ENCODE results near the gene CPSF7. TPM values are rescaled to one million over a fixed set of nuclear protein-coding genes. Genes with fewer than 3 reads are reported as not detected.

CPSF7 gene
- polyA plus RNA-seq, 1 of the 3 experiments (the other 2 are of a cell fraction) = 44.0 TPM

DNA sequence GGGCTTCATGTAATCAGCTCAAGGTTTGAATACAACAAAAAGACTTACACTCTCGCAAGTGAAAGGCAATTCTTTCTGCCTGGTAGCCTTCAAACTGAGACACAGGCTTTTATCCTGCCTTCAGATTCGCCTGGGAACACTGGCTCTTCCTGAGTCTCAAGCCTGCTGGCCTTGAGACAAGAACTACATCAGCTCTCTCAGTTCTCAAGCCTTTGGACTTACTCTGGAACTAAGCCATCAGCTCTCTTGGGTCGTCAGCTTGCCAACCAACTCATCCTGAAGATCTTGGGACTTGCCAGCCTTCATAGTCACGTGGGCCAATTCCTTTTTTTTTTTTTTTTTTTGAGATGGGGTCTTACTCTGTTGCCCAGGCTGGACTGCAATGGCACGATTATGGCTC lies 43.1 kb upstream of the CPSF7 start:
- Histone ChIP-seq H3K9me2 (no peaks in the 10 kb centered on the region), H3K79me2 (ENCODE audit: insufficient read depth) (no peaks in the 10 kb centered on the region), H3K4me1 (ENCODE audit: control insufficient read depth in 1 of 2, insufficient read depth in 2 of 2, low read depth in 1 of 2, low read length in 1 of 2) (peaks cover 0 to 2% of the 10 kb centered on the region in 2 experiments; a peak in 1 of 4 replicates), H3K4me3 (ENCODE audit: low read depth in 2 of 2, low read length in 1 of 2) (no peak overlapping the region), H3K27me3 (ENCODE audit: insufficient read depth) (no peaks in the 10 kb centered on the region), H3K4me2 (no peak overlapping the region), H3F3A (replicated peaks; ENCODE audit: insufficient read depth) (no peaks in the 10 kb centered on the region), H2AFZ (ENCODE audit: low read depth) (no peak overlapping the region), H3K27ac (ENCODE audit: low read depth in 2 of 2, low read length in 1 of 2) (no peak overlapping the region), H4K20me1 (ENCODE audit: insufficient read depth) (no peaks in the 10 kb centered on the region), H3K9me3 (no peaks in the 10 kb centered on the region), H3K9ac (no peak overlapping the region), H3K36me3 (replicated peaks in 1 of 2; ENCODE audit: control insufficient read depth in 1 of 2, insufficient read depth in 2 of 2, low read length in 1 of 2) (peaks cover 4% of the 10 kb centered on the region in 2 experiments)
- no peak for DNase-seq
- TF ChIP-seq GABPA (IDR thresholded peaks at IDR 0.05; ENCODE audit: low read depth) (no peak), EZH2phosphoT487 (IDR thresholded peaks at IDR 0.05; ENCODE audit: borderline replicate concordance, low read depth) (no peak), NFIC (IDR thresholded peaks at IDR 0.05; ENCODE audit: borderline replicate concordance) (no peak), TEAD4 (IDR thresholded peaks at IDR 0.05; ENCODE audit: borderline replicate concordance, insufficient read depth) (no peak), RAD21 (IDR thresholded peaks at IDR 0.05; ENCODE audit: low read length) (no peak), RFX5 (IDR thresholded peaks at IDR 0.05; ENCODE audit: low read length) (no peak), POLR2AphosphoS5 (IDR thresholded peaks at IDR 0.05; ENCODE audit: low read depth, low read length) (no peak), CHD2 (IDR thresholded peaks at IDR 0.05; ENCODE audit: low read length, partially characterized antibody) (no peak)
- TF ChIP-seq, protein P1, sequence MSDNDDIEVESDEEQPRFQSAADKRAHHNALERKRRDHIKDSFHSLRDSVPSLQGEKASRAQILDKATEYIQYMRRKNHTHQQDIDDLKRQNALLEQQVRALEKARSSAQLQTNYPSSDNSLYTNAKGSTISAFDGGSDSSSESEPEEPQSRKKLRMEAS (IDR thresholded peaks at IDR 0.05; ENCODE audit: low read depth) = no peak
- WGBS (ENCODE audit: low lambda C conversion rate) = 87% methylated on average over 5 of the region's 5 CpGs
- POLR2A ChIA-PET = interaction anchor here (0.6 kb wide), 1 partner anchor 44 kb away, joined by 3 read pairs; no protein-coding TSS in a partner anchor
- CTCF ChIA-PET = interaction anchor here (0.8 to 21.8 kb wide), 6 partner anchors 26 to 155 kb away, joined by 3 to 670 read pairs (median 6); partner anchors contain the start of gene LRRC10B

DNA sequence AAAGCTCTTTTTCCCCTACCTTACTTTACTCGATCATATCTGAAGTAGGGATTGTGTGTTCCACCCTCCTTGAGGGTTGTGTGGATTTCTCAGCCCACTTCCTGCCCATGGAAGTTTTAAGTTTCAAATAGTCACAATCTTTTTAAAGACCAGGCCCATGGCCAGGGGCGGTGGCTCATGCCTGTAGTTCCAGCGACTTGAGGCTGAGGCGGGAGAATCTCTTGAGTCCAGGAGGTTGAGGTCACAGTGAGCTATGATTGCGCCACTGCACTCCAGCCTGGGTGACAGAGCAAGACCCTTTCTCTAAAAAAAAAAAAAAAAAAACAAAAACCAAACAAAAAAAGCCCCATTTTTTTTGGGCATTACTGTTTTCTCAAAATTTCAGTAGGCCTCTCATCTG lies 42.5 kb upstream of the CPSF7 start:
- POLR2A ChIA-PET = interaction anchor here (0.7 kb wide), 1 partner anchor 43 kb away, joined by 3 read pairs; the partner anchor contains the start of genes CPSF7 and SDHAF2
- 96% methylated on average over 5 of the region's 5 CpGs for WGBS (ENCODE audit: low lambda C conversion rate)
- Histone ChIP-seq H4K20me1 (ENCODE audit: insufficient read depth) (no peaks in the 10 kb centered on the region), H3K27ac (ENCODE audit: low read depth in 2 of 2, low read length in 1 of 2) (no peak overlapping the region), H3K36me3 (replicated peaks in 1 of 2; ENCODE audit: control insufficient read depth in 1 of 2, insufficient read depth in 2 of 2, low read length in 1 of 2) (peaks cover 4% of the 10 kb centered on the region in 2 experiments), H3F3A (replicated peaks; ENCODE audit: insufficient read depth) (no peaks in the 10 kb centered on the region), H3K4me3 (ENCODE audit: low read depth in 2 of 2, low read length in 1 of 2) (no peak overlapping the region), H3K27me3 (ENCODE audit: insufficient read depth) (no peaks in the 10 kb centered on the region), H3K9me3 (no peaks in the 10 kb centered on the region), H3K4me1 (ENCODE audit: control insufficient read depth in 1 of 2, insufficient read depth in 2 of 2, low read depth in 1 of 2, low read length in 1 of 2) (no peaks in the 10 kb centered on the region), H3K4me2 (no peak overlapping the region), H2AFZ (ENCODE audit: low read depth) (no peak overlapping the region), H3K9ac (no peak overlapping the region), H3K9me2 (no peaks in the 10 kb centered on the region), H3K79me2 (ENCODE audit: insufficient read depth) (no peaks in the 10 kb centered on the region)
- no peak for DNase-seq
- CTCF ChIA-PET = interaction anchor here (0.7 to 21.8 kb wide), 8 partner anchors 26 to 166 kb away, joined by 3 to 670 read pairs (median 4); partner anchors contain the start of genes LRRC10B and SYT7
- TF ChIP-seq GABPA (IDR thresholded peaks at IDR 0.05; ENCODE audit: low read depth) (no peak), POLR2AphosphoS5 (IDR thresholded peaks at IDR 0.05; ENCODE audit: low read depth, low read length) (no peak), SMC3 (IDR thresholded peaks at IDR 0.05; ENCODE audit: low read depth, low read length) (no peak), GATA2 (CRISPR knock-in tag; IDR thresholded peaks at IDR 0.05) (no peak), TEAD4 (IDR thresholded peaks at IDR 0.05; ENCODE audit: borderline replicate concordance, insufficient read depth) (no peak), FOXJ3 (CRISPR knock-in tag; IDR thresholded peaks at IDR 0.05) (no peak), JUND (IDR thresholded peaks at IDR 0.05) (no peak), EP300 (IDR thresholded peaks at IDR 0.05; ENCODE audit: borderline replicate concordance in 1 of 2, low read depth in 1 of 2, low read length in 1 of 2) (no peak), SIN3A (IDR thresholded peaks at IDR 0.05; ENCODE audit: borderline replicate concordance, low read depth, low read length) (no peak), FOXM1 (IDR thresholded peaks at IDR 0.05; ENCODE audit: low read depth) (no peak)
- TF ChIP-seq, protein P2, sequence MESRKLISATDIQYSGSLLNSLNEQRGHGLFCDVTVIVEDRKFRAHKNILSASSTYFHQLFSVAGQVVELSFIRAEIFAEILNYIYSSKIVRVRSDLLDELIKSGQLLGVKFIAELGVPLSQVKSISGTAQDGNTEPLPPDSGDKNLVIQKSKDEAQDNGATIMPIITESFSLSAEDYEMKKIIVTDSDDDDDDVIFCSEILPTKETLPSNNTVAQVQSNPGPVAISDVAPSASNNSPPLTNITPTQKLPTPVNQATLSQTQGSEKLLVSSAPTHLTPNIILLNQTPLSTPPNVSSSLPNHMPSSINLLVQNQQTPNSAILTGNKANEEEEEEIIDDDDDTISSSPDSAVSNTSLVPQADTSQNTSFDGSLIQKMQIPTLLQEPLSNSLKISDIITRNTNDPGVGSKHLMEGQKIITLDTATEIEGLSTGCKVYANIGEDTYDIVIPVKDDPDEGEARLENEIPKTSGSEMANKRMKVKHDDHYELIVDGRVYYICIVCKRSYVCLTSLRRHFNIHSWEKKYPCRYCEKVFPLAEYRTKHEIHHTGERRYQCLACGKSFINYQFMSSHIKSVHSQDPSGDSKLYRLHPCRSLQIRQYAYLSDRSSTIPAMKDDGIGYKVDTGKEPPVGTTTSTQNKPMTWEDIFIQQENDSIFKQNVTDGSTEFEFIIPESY (IDR thresholded peaks at IDR 0.05; ENCODE audit: borderline replicate concordance, low read depth) = no peak
- TF ChIP-seq, protein P3, sequence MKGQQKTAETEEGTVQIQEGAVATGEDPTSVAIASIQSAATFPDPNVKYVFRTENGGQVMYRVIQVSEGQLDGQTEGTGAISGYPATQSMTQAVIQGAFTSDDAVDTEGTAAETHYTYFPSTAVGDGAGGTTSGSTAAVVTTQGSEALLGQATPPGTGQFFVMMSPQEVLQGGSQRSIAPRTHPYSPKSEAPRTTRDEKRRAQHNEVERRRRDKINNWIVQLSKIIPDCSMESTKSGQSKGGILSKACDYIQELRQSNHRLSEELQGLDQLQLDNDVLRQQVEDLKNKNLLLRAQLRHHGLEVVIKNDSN (IDR thresholded peaks at IDR 0.05; ENCODE audit: borderline replicate concordance, low read depth) = no peak
- TF ChIP-seq, protein P4, sequence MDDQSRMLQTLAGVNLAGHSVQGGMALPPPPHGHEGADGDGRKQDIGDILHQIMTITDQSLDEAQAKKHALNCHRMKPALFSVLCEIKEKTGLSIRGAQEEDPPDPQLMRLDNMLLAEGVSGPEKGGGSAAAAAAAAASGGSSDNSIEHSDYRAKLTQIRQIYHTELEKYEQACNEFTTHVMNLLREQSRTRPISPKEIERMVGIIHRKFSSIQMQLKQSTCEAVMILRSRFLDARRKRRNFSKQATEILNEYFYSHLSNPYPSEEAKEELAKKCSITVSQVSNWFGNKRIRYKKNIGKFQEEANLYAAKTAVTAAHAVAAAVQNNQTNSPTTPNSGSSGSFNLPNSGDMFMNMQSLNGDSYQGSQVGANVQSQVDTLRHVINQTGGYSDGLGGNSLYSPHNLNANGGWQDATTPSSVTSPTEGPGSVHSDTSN (IDR thresholded peaks at IDR 0.05) = no peak
- TF ChIP-seq, protein P5, sequence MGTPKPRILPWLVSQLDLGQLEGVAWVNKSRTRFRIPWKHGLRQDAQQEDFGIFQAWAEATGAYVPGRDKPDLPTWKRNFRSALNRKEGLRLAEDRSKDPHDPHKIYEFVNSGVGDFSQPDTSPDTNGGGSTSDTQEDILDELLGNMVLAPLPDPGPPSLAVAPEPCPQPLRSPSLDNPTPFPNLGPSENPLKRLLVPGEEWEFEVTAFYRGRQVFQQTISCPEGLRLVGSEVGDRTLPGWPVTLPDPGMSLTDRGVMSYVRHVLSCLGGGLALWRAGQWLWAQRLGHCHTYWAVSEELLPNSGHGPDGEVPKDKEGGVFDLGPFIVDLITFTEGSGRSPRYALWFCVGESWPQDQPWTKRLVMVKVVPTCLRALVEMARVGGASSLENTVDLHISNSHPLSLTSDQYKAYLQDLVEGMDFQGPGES (IDR thresholded peaks at IDR 0.05; ENCODE audit: low read depth, low read length) = no peak
- TF ChIP-seq, protein P6, sequence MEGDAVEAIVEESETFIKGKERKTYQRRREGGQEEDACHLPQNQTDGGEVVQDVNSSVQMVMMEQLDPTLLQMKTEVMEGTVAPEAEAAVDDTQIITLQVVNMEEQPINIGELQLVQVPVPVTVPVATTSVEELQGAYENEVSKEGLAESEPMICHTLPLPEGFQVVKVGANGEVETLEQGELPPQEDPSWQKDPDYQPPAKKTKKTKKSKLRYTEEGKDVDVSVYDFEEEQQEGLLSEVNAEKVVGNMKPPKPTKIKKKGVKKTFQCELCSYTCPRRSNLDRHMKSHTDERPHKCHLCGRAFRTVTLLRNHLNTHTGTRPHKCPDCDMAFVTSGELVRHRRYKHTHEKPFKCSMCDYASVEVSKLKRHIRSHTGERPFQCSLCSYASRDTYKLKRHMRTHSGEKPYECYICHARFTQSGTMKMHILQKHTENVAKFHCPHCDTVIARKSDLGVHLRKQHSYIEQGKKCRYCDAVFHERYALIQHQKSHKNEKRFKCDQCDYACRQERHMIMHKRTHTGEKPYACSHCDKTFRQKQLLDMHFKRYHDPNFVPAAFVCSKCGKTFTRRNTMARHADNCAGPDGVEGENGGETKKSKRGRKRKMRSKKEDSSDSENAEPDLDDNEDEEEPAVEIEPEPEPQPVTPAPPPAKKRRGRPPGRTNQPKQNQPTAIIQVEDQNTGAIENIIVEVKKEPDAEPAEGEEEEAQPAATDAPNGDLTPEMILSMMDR (IDR thresholded peaks at IDR 0.05) = no peak
